NCI-H1694 (cell line): ENCODE data around the gene LGALS3.
A peak's percentile ranks its signal among the peaks of the same experiment; 100 is the strongest.

Source experiments
- DNase-seq: peaks from one replicate; lab custom pipeline; 2025; lab: John Stamatoyannopoulos, UW

The LGALS3 gene

DNA sequence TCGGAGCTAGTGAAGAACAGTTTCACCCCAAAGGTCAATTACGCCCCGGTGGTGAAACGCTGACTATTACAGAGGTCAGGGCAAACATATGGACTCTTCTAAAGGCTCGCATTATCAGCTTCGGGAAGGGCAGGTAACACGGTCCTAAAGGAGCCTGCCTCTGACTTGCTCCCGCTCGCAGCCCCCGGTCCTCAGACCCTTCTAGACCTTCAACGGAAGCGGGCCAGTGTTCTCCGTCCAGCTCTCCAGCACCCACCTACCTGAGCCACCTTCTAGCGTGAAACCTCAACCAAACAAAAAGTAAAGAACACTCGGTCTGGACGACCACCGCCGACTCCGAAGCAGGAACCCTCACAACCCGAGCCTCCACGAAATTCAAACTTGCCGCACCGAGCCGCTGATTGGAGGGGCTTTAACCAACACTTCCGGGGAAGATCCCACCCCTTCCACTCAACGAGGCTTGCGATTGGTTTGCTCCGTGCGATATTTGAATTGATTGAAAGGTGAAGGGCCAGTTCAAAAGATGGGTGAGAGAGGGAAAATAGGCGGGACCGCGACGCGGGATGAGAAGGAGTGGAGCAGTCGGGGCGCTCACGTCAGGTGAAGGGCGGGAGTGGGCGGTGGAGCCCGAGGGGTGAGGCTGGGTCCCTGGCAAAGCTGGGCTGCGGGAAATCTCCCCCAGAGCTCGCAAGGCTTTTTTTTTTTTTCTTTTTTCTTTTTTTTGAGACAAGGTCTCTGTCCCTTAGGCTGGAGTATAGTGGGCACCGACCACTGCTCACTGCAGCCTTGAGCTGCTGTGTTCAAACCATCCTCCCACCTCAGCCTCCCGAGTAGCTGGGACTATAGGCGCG, 62.4 kb downstream of the LGALS3 start, which contains the start of gene DLGAP5:
Gene DLGAP5 (minus strand): TSS at position 383 of the 851 bp plus-strand sequence. CDS start 2,406 bp downstream, outside the sequence.
- DNase-seq, result peak; percentile 99

DNA sequence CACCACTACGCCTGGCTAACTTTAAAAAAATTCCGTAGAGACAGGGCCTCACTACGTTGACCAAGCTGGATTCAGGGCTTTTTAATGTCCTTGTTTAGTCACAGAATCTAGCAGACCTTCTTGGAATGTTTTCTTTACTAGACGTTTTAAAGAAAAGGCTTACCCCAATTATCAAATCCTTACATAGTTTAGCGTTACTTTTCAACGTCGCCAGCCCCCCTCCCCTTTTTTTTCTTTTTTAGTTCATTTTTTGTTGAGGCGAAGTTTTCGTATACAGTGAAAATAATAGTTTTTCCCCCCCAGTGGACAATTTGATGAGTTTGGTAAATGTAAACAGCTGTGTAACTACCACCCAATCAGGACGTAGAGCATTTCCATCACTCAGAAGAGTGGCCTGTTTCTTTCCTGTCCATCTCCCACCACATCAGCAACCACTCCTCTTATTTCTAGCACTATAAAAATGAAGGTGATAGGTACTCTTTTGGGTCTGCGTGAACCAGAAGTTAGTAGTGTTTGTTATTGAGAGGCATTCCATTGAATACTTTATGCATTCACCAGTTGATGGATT, 63.1 kb downstream of the LGALS3 start:
- DNase-seq, result no peak

DNA sequence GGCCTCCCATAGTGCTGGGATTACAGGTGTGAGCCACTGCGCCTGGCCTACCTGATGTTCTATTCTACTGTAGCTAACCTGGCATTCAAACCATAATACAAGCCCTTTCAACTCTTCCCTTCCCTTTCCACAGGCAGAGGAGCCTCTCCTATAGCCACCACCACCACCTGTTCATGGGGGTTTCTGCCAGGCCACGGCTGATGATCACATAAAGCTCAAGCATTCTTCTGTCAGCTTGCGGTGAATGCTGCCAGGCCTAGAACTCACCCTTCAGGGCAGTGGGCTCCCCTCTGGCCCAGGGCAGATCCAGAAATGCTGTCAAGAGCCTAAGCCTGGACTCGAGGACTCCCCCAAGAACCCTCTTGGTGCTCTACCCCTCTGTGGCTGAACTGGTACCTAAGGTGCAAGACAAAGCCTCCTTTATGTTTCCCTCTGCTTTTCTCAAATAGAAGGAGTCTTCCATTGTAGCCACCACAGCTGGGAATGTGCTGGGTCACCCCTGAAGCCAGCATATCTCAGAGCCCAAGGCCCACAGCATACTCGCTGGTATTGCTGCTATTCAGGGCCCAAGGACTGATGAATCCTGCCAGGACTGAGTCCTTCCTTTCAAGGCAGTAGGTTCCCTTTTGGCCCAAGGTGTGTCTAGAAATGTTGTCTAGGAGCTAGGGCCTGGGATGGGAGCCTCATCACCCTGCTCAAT, 65.8 kb downstream of the LGALS3 start:
- DNase-seq, result no peak
